GM23248 (cell line): ENCODE data around the gene EML4.

Source experiments
- EZH2 ChIP-seq: fragments of 200-600 bp; sonication (generic); IDR thresholded peaks from 2 replicates; pipeline ENCODE4 v1.6.1; 2018; ENCODE audit warnings: antibody characterized with exemption, mild to moderate bottlenecking; ENCODE audit not compliant: insufficient read depth, poor library complexity, severe bottlenecking
- EZH2phosphoT487 ChIP-seq: fragments of 200-600 bp; sonication (generic); IDR thresholded peaks from 2 replicates; pipeline ENCODE4 v1.6.1; 2018; ENCODE audit warnings: antibody characterized with exemption, moderate library complexity, mild to moderate bottlenecking, low read depth; ENCODE audit not compliant: insufficient read depth

- no peak for TF ChIP-seq EZH2phosphoT487
- no peak for TF ChIP-seq EZH2
Observed at GRCh38 chr2:42217307-42217706, 48.2 kb downstream of the EML4 start.
